Spleen (tissue), 7 donors: Measurements from ENCODE around the gene BTK.

Experiments used
- POLR2A ChIP-seq, 3 donors: fragments of 450-650 bp; IDR thresholded peaks; one replicate each; pipeline ENCODE4 v1.5.1; 2017; ENCODE audit warnings: antibody characterized with exemption in 3 of 3, mild to moderate bottlenecking in 1 of 3
- POLR2AphosphoS5 ChIP-seq, 3 donors: sonication (generic); formaldehyde crosslinking; IDR thresholded peaks; one replicate each; pipeline ENCODE4 v1.5.1; 2017; ENCODE audit warnings: antibody characterized with exemption in 3 of 3
- TF ChIP-seq, protein P1 (sequence below), 11 experiments: fragments of 200-600 bp in 7 of 11; fragments of 450-650 bp in 4 of 11; sonication (generic) in 4 of 11; IDR thresholded peaks in 8 of 11; conservative IDR thresholded peaks in 3 of 11; 1 replicate in 7 of 11; 2 replicates in 4 of 11; pipeline versions ENCODE4 v1.4.0 to v1.8.0; 2016 to 2021; ENCODE audit warnings: antibody characterized with exemption in 11 of 11, inconsistent platforms in 4 of 11, mild to moderate bottlenecking in 1 of 11
- donor health status: DM: no; HTN: no; CAD: no; lungs with moderate emphysema.
- donor health status: DM: no; HTN: no; CAD: no.
- donor health status: DM: no; HTN: no; CAD: no.

DNA sequence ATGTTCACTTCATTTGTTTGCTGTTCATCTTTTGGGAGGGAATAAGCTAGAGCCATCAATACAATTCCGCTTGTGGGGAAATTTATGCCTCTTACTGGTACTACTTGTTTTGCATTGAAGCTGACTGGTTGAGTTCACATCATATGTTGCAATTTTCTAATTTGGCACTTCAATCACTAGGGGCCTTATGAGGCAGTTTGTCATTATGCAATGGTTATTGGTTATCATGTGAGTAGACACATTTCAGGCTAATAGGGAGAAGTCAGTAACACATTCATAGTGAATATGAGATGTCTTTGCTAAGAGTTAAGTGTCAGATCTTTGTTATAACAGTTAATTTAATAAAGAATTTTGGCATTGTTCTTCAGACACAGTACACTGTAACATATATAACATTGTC lies 9.8 kb upstream of the BTK start:
- TF ChIP-seq, protein P1, sequence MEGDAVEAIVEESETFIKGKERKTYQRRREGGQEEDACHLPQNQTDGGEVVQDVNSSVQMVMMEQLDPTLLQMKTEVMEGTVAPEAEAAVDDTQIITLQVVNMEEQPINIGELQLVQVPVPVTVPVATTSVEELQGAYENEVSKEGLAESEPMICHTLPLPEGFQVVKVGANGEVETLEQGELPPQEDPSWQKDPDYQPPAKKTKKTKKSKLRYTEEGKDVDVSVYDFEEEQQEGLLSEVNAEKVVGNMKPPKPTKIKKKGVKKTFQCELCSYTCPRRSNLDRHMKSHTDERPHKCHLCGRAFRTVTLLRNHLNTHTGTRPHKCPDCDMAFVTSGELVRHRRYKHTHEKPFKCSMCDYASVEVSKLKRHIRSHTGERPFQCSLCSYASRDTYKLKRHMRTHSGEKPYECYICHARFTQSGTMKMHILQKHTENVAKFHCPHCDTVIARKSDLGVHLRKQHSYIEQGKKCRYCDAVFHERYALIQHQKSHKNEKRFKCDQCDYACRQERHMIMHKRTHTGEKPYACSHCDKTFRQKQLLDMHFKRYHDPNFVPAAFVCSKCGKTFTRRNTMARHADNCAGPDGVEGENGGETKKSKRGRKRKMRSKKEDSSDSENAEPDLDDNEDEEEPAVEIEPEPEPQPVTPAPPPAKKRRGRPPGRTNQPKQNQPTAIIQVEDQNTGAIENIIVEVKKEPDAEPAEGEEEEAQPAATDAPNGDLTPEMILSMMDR (IDR thresholded peaks at IDR 0.05 in 8 of 11, conservative IDR thresholded peaks at IDR 0.05 in 3 of 11) = no peak
- no peak for TF ChIP-seq POLR2A (IDR thresholded peaks at IDR 0.05)
- no peak for TF ChIP-seq POLR2AphosphoS5 (IDR thresholded peaks at IDR 0.05)
